KMS-11 (cell line): ENCODE results near the gene INPP5A.

Experiments
- H2AFZ ChIP-seq: fragments of 200-600 bp; sonication (generic); 2 replicates; pipeline ENCODE4 v1.6.1; 2016; ENCODE audit warnings: antibody characterized with exemption, mixed run types, low read depth
- H3K27ac ChIP-seq: fragments of 200-600 bp; sonication (generic); 2 replicates; pipeline ENCODE4 v1.6.1; 2016; ENCODE audit warnings: mild to moderate bottlenecking, mixed run types
- H3K27me3 ChIP-seq: fragments of 200-600 bp; sonication (generic); 2 replicates; pipeline ENCODE4 v1.6.1; 2017; ENCODE audit warnings: mild to moderate bottlenecking, low read depth, mixed run types, moderate library complexity; ENCODE audit not compliant: insufficient read depth
- H3K36me3 ChIP-seq: fragments of 200-600 bp; sonication (generic); 2 replicates; pipeline ENCODE4 v1.6.1; 2017; ENCODE audit warnings: mild to moderate bottlenecking, mixed run types; ENCODE audit not compliant: insufficient read depth
- H3K4me1 ChIP-seq: fragments of 200-600 bp; sonication (generic); 2 replicates; pipeline ENCODE4 v1.6.1; 2016; ENCODE audit warnings: mild to moderate bottlenecking, low read depth, mixed run types; ENCODE audit not compliant: poor library complexity, severe bottlenecking
- H3K4me2 ChIP-seq: fragments of 200-600 bp; sonication (generic); 2 replicates; pipeline ENCODE4 v1.7.0; 2016; ENCODE audit warnings: mild to moderate bottlenecking, mixed run types
- H3K4me3 ChIP-seq: fragments of 200-600 bp; sonication (generic); IDR thresholded peaks from 2 replicates; pipeline ENCODE4 v1.6.1; 2017; ENCODE audit warnings: low read depth, low read length, mixed read lengths; ENCODE audit not compliant: insufficient read depth
- H3K79me2 ChIP-seq: fragments of 200-600 bp; sonication (generic); 2 replicates; pipeline ENCODE4 v1.6.1; 2016; ENCODE audit warnings: low read depth, mixed run types; ENCODE audit not compliant: insufficient read depth
- H3K9ac ChIP-seq: fragments of 200-600 bp; sonication (generic); 2 replicates; pipeline ENCODE4 v1.6.1; 2016; ENCODE audit warnings: mild to moderate bottlenecking, mixed run types
- H4K20me1 ChIP-seq: fragments of 200-600 bp; sonication (generic); 2 replicates; pipeline ENCODE4 v1.6.1; 2016; ENCODE audit warnings: mild to moderate bottlenecking, mixed run types; ENCODE audit not compliant: insufficient read depth
- CTCF ChIP-seq: fragments of 200-600 bp; sonication (generic); conservative IDR thresholded peaks from 2 replicates; pipeline ENCODE4 v1.6.1; 2017; ENCODE audit warnings: low read depth, mild to moderate bottlenecking, antibody characterized with exemption, low read length, moderate library complexity, mixed read lengths

INPP5A gene

GRCh38 chr10:132507956-132508490 lies 29.6 kb upstream of the INPP5A start:
- no peaks in the 10 kb centered on the region for H4K20me1 ChIP-seq
- H3K4me2 ChIP-seq = no peak overlapping the region
- H2AFZ ChIP-seq = no peak overlapping the region
- H3K9ac ChIP-seq = no peak overlapping the region
- no peak overlapping the region for H3K27ac ChIP-seq
- no peaks in the 10 kb centered on the region for H3K4me1 ChIP-seq
- H3K27me3 ChIP-seq = peaks cover 13% of the 10 kb centered on the region; the same call in 1 of the 2 replicates
- no peak overlapping the region for H3K4me3 ChIP-seq
- no peak for TF ChIP-seq CTCF
- no peaks in the 10 kb centered on the region for H3K79me2 ChIP-seq
- no peaks in the 10 kb centered on the region for H3K36me3 ChIP-seq

- Histone ChIP-seq H3K4me2 (no peak overlapping the region), H3K9ac (no peak overlapping the region), H3K4me3 (no peak overlapping the region)
Measured at GRCh38 chr10:132508581-132509443, 28.8 kb upstream of the INPP5A start.

GRCh38 chr10:132509506-132510173 lies 27.9 kb upstream of the INPP5A start:
- no peak overlapping the region for H2AFZ ChIP-seq
- H3K4me3 ChIP-seq = no peak overlapping the region
- H3K36me3 ChIP-seq = no peaks in the 10 kb centered on the region
- no peaks in the 10 kb centered on the region for H3K4me1 ChIP-seq
- no peaks in the 10 kb centered on the region for H3K79me2 ChIP-seq
- H4K20me1 ChIP-seq = no peaks in the 10 kb centered on the region
- no peak overlapping the region for H3K27ac ChIP-seq
- peaks cover 5% of the 10 kb centered on the region; the same call in 1 of the 2 replicates for H3K27me3 ChIP-seq
- TF ChIP-seq CTCF = no peak
- no peak overlapping the region for H3K4me2 ChIP-seq
- H3K9ac ChIP-seq = no peak overlapping the region

More at GRCh38 chr10:132508581-132509443, 28.8 kb upstream of the INPP5A start:
- no peaks in the 10 kb centered on the region for H3K4me1 ChIP-seq
- H3K27me3 ChIP-seq = peaks cover 7% of the 10 kb centered on the region; the same call in 1 of the 2 replicates
- H3K27ac ChIP-seq = no peak overlapping the region
- no peaks in the 10 kb centered on the region for H3K79me2 ChIP-seq
- no peaks in the 10 kb centered on the region for H4K20me1 ChIP-seq
- H3K36me3 ChIP-seq = no peaks in the 10 kb centered on the region
- H2AFZ ChIP-seq = no peak overlapping the region
- TF ChIP-seq CTCF = no peak

- H3K27me3 ChIP-seq = peaks cover 5% of the 10 kb centered on the region; the same call in 1 of the 2 replicates
- H3K4me2 ChIP-seq = no peak overlapping the region
- no peak overlapping the region for H3K27ac ChIP-seq
- H4K20me1 ChIP-seq = no peaks in the 10 kb centered on the region
- no peak overlapping the region for H3K4me3 ChIP-seq
- no peaks in the 10 kb centered on the region for H3K36me3 ChIP-seq
- no peak overlapping the region for H2AFZ ChIP-seq
- no peaks in the 10 kb centered on the region for H3K4me1 ChIP-seq
- H3K9ac ChIP-seq = no peak overlapping the region
- no peaks in the 10 kb centered on the region for H3K79me2 ChIP-seq
- no peak for TF ChIP-seq CTCF
Measured at GRCh38 chr10:132510174-132510611, 27.4 kb upstream of the INPP5A start.
